BE2C (cell line): ENCODE results near the gene CACUL1.
A peak's percentile ranks its signal among the peaks of the same experiment; 100 is the strongest.
"Not testable (repeated sequence)": the region's sequence is repeated elsewhere in the genome, so short reads cannot be mapped to it uniquely, and the experiment has no call there.

Experiments used
- DNase-seq: peaks from one replicate; pipeline ENCODE4 v3.0.0-alpha.2; 2020
- H3K27me3 ChIP-seq: fragments of 250-450 bp; sonication (Bioruptor Pico); 2 replicates; pipeline ENCODE4 v1.5.1; 2020; ENCODE audit warnings: mild to moderate bottlenecking
- H3K36me3 ChIP-seq: fragments of 250-450 bp; sonication (Bioruptor Pico); 2 replicates; pipeline ENCODE4 v1.5.1; 2020; ENCODE audit warnings: mild to moderate bottlenecking
- H3K4me1 ChIP-seq: fragments of 250-450 bp; sonication (Bioruptor Pico); 2 replicates; pipeline ENCODE4 v1.5.1; 2020
- H3K4me3 ChIP-seq: 2 replicates; pipeline ENCODE4 v1.5.1; 2011; ENCODE audit warnings: low read depth, low read length
- H3K9me3 ChIP-seq: fragments of 250-450 bp; sonication (Bioruptor Pico); 2 replicates; pipeline ENCODE4 v1.5.1; 2020
- TF ChIP-seq, protein P1 (sequence below): IDR thresholded peaks from 2 replicates; pipeline ENCODE4 v1.5.1; 2012; ENCODE audit warnings: mild to moderate bottlenecking, low read depth, low read length

The CACUL1 gene

DNA sequence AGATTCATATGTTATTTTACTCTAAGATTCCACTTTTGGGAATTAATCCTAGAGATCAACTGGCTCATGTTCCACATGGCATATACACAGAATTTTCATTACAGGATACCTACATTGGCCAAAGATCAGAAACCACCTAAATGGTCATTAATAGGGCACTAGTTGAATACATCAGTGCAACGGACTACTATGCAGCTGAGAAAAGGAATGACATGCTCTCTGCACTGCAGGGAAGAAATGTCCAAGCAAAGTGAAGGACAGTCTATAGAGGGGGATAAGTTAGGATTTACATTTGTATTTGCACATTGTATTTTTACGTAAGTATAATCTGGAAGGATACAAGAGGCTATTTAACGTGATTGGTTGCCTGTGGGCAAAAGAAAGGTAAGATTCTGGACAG lies 91.6 kb downstream of the CACUL1 start:
- Histone ChIP-seq H3K36me3 (no peaks in the 10 kb centered on the region), H3K4me3 (no peak overlapping the region), H3K27me3 (no peaks in the 10 kb centered on the region), H3K4me1 (peaks cover 5% of the 10 kb centered on the region), H3K9me3 (no peaks in the 10 kb centered on the region; the same call in 1 of the 2 replicates)
- DNase-seq = no peak
- TF ChIP-seq, protein P1, sequence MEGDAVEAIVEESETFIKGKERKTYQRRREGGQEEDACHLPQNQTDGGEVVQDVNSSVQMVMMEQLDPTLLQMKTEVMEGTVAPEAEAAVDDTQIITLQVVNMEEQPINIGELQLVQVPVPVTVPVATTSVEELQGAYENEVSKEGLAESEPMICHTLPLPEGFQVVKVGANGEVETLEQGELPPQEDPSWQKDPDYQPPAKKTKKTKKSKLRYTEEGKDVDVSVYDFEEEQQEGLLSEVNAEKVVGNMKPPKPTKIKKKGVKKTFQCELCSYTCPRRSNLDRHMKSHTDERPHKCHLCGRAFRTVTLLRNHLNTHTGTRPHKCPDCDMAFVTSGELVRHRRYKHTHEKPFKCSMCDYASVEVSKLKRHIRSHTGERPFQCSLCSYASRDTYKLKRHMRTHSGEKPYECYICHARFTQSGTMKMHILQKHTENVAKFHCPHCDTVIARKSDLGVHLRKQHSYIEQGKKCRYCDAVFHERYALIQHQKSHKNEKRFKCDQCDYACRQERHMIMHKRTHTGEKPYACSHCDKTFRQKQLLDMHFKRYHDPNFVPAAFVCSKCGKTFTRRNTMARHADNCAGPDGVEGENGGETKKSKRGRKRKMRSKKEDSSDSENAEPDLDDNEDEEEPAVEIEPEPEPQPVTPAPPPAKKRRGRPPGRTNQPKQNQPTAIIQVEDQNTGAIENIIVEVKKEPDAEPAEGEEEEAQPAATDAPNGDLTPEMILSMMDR = no peak

GRCh38 chr10:118662228-118663035 lies 92.3 kb downstream of the CACUL1 start:
- H3K4me3 ChIP-seq = no peak overlapping the region
- H3K36me3 ChIP-seq = no peaks in the 10 kb centered on the region
- no peaks in the 10 kb centered on the region for H3K27me3 ChIP-seq
- DNase-seq = no peak
- peaks cover 5% of the 10 kb centered on the region; the same call in 1 of the 2 replicates for H3K4me1 ChIP-seq
- TF ChIP-seq, protein P1 = no peak
- H3K9me3 ChIP-seq = no peaks in the 10 kb centered on the region; the same call in 1 of the 2 replicates

DNA sequence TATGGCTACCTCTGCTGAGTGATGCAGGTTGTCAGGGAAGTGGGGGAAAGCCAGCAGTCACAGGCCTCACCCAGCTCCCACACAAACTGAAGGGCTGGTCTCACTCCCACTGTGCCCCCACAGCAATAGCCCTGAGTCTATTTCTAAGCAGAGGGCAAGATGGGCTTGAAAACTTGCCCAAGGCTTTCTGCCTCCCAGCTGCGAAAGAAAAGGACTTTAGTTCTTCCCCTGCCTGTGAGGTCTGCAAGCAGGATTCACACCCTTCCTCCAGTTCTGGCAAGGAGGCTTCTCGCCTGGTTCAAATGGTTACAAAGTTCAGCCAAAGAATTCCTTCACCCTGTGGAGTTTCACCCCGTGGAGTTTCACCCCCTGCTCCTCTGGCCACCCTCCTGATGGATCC lies 96.0 kb downstream of the CACUL1 start:
- TF ChIP-seq, protein P1 = no peak
- no peaks in the 10 kb centered on the region for H3K27me3 ChIP-seq
- peaks cover 5% of the 10 kb centered on the region; the same call in 1 of the 2 replicates for H3K4me1 ChIP-seq
- H3K4me3 ChIP-seq = no peak overlapping the region
- no peaks in the 10 kb centered on the region; the same call in 1 of the 2 replicates for H3K9me3 ChIP-seq
- DNase-seq = no peak
- H3K36me3 ChIP-seq = no peaks in the 10 kb centered on the region

- H3K4me1 ChIP-seq, H3K4me3 ChIP-seq, H3K9me3 ChIP-seq, DNase-seq, H3K36me3 ChIP-seq, H3K27me3 ChIP-seq: not testable (repeated sequence)
These were observed 96.6 kb downstream of the CACUL1 start for GRCh38 chr10:118658168-118658567.

GRCh38 chr10:118645294-118645693 lies 109.5 kb downstream of the CACUL1 start:
- not testable (repeated sequence) for H3K27me3 ChIP-seq

GRCh38 chr10:118642228-118642627 lies 112.5 kb downstream of the CACUL1 start:
- H3K27me3 ChIP-seq = no peaks in the 10 kb centered on the region
- H3K4me3 ChIP-seq = no peak overlapping the region
- no peaks in the 10 kb centered on the region for H3K36me3 ChIP-seq
- TF ChIP-seq, protein P1 = no peak
- no peak for DNase-seq
- peaks cover 10% of the 10 kb centered on the region for H3K4me1 ChIP-seq
- no peaks in the 10 kb centered on the region for H3K9me3 ChIP-seq

More at GRCh38 chr10:118645294-118645693, 109.5 kb downstream of the CACUL1 start:
- not testable (repeated sequence) for H3K4me3 ChIP-seq, H3K36me3 ChIP-seq, H3K9me3 ChIP-seq, DNase-seq, H3K4me1 ChIP-seq

- Histone ChIP-seq H3K27me3 (no peaks in the 10 kb centered on the region), H3K36me3 (no peaks in the 10 kb centered on the region), H3K4me3 (no peak overlapping the region), H3K9me3 (no peaks in the 10 kb centered on the region), H3K4me1 (peaks cover 17% of the 10 kb centered on the region)
- peak; percentile 43 for DNase-seq
- TF ChIP-seq, protein P1 = no peak
These were observed 116.1 kb downstream of the CACUL1 start for GRCh38 chr10:118638680-118639079.
